Vagina (tissue), 2 donors: Measurements from ENCODE around the gene CBX2. TPM values are rescaled to one million over a fixed set of nuclear protein-coding genes. Genes with fewer than 3 reads are reported as not detected.
"Not testable (repeated sequence)": the region's sequence is repeated elsewhere in the genome, so short reads cannot be mapped to it uniquely, and the experiment has no call there.

Experiments
- DNase-seq, 2 donors: peaks; one replicate each; pipeline ENCODE4 v3.0.0-alpha.2; 2017; ENCODE audit errors: extremely low spot score in 2 of 2
- H3K27ac ChIP-seq: fragments of 200-600 bp; sonication (generic); one replicate; pipeline ENCODE4 v1.5.1; 2019
- H3K27me3 ChIP-seq: fragments of 200-600 bp; sonication (generic); one replicate; pipeline ENCODE4 v1.5.1; 2019
- H3K36me3 ChIP-seq, 2 donors: fragments of 200-600 bp; sonication (generic); one replicate each; pipeline ENCODE4 v1.5.1; 2017 to 2019
- H3K4me1 ChIP-seq: fragments of 200-600 bp; sonication (generic); one replicate; pipeline ENCODE4 v1.5.1; 2019
- H3K4me3 ChIP-seq, 2 donors: fragments of 200-600 bp; sonication (generic); 1 replicate in 1 of 2; 2 replicates in 1 of 2; pipeline ENCODE4 v1.5.1; 2016 to 2019
- H3K9me3 ChIP-seq: fragments of 200-600 bp; sonication (generic); one replicate; pipeline ENCODE4 v1.5.1; 2019
- POLR2A ChIP-seq, 2 donors: fragments of 450-650 bp; IDR thresholded peaks; one replicate each; pipeline ENCODE4 v1.6.1; 2017; ENCODE audit warnings: antibody characterized with exemption in 2 of 2, mild to moderate bottlenecking in 2 of 2, moderate library complexity in 2 of 2
- POLR2AphosphoS5 ChIP-seq, 2 donors: sonication (generic); formaldehyde crosslinking; IDR thresholded peaks; one replicate each; pipeline ENCODE4 v1.9.0; 2017; ENCODE audit warnings: antibody characterized with exemption in 2 of 2, mild to moderate bottlenecking in 2 of 2, low read depth in 1 of 2; ENCODE audit not compliant: insufficient read depth in 1 of 2
- intact Hi-C: fragments of 100-400 bp; cut with DNase I; formaldehyde crosslinking; loops from one replicate; pipeline ENCODE4 v1.15.1; 2023
- total RNA-seq: library from RNA; depleted of rRNA; stranded (reverse); fragments of >200 nt; gene quantifications from one replicate; pipeline ENCODE4 v1.2.3, GENCODE V29; 2016
- TF ChIP-seq, protein P1 (sequence below), 3 experiments: fragments of 450-650 bp in 2 of 3; fragments of 200-600 bp in 1 of 3; sonication (generic) in 1 of 3; IDR thresholded peaks; one replicate each; pipeline ENCODE4 v1.5.1; 2017 to 2019; ENCODE audit warnings: antibody characterized with exemption in 3 of 3, mild to moderate bottlenecking in 2 of 3, moderate library complexity in 2 of 3

The CBX2 gene
- total RNA-seq, 1 donor from 2014 or later = 5.6 TPM

GRCh38 chr17:79752175-79752574 is 25.8 kb upstream of the CBX2 start:
- DNase-seq = no peak
- Histone ChIP-seq H3K27ac (no peak overlapping the region), H3K36me3 (no peaks in the 10 kb centered on the region), H3K27me3 (peaks cover 4% of the 10 kb centered on the region), H3K4me1 (peaks cover 7% of the 10 kb centered on the region), H3K4me3 (no peak overlapping the region), H3K9me3 (no peaks in the 10 kb centered on the region)
- TF ChIP-seq, protein P1, sequence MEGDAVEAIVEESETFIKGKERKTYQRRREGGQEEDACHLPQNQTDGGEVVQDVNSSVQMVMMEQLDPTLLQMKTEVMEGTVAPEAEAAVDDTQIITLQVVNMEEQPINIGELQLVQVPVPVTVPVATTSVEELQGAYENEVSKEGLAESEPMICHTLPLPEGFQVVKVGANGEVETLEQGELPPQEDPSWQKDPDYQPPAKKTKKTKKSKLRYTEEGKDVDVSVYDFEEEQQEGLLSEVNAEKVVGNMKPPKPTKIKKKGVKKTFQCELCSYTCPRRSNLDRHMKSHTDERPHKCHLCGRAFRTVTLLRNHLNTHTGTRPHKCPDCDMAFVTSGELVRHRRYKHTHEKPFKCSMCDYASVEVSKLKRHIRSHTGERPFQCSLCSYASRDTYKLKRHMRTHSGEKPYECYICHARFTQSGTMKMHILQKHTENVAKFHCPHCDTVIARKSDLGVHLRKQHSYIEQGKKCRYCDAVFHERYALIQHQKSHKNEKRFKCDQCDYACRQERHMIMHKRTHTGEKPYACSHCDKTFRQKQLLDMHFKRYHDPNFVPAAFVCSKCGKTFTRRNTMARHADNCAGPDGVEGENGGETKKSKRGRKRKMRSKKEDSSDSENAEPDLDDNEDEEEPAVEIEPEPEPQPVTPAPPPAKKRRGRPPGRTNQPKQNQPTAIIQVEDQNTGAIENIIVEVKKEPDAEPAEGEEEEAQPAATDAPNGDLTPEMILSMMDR (IDR thresholded peaks at IDR 0.05) = no peak
- TF ChIP-seq POLR2A (IDR thresholded peaks at IDR 0.05) = no peak
- no peak for TF ChIP-seq POLR2AphosphoS5 (IDR thresholded peaks at IDR 0.05; ENCODE audit: insufficient read depth in 1 of 2, low read depth in 1 of 2)
- intact Hi-C loops = no loop called here

- TF ChIP-seq POLR2A (IDR thresholded peaks at IDR 0.05) (no peak), POLR2AphosphoS5 (IDR thresholded peaks at IDR 0.05; ENCODE audit: insufficient read depth in 1 of 2, low read depth in 1 of 2) (no peak)
- TF ChIP-seq, protein P1 (IDR thresholded peaks at IDR 0.05) = no peak
- intact Hi-C loops = no loop called here
- H3K4me1 ChIP-seq = no peaks in the 10 kb centered on the region
- no peaks in the 10 kb centered on the region for H3K27me3 ChIP-seq
- no peak for DNase-seq
- no peak overlapping the region for H3K27ac ChIP-seq
- H3K9me3 ChIP-seq = no peaks in the 10 kb centered on the region
- no peak overlapping the region for H3K4me3 ChIP-seq
- H3K36me3 ChIP-seq = no peaks in the 10 kb centered on the region
Observed at GRCh38 chr17:79754370-79754769, 23.6 kb upstream of the CBX2 start.

DNA sequence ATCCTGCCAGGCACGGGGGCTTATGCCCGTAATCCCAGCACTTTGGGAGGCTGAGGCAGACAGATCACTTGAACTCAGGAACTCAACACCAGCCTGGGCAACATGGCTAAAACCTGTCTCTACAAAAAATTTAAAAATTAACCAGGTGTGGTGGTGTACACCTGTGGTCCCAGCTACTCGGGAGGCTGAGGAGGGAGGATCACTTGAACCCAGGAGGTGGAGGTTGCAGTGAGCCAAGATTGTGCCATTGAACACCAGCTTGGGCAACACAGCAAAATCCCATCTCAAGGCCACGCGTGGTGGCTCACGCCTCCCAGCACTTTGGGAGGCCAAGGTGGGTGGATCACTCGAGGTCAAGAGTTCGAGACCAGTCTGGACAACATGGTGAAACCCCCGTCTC is 23.0 kb upstream of the CBX2 start:
- H3K27me3 ChIP-seq, H3K9me3 ChIP-seq, H3K4me1 ChIP-seq, H3K27ac ChIP-seq, H3K4me3 ChIP-seq, H3K36me3 ChIP-seq, DNase-seq, intact Hi-C loops: not testable (repeated sequence)

DNA sequence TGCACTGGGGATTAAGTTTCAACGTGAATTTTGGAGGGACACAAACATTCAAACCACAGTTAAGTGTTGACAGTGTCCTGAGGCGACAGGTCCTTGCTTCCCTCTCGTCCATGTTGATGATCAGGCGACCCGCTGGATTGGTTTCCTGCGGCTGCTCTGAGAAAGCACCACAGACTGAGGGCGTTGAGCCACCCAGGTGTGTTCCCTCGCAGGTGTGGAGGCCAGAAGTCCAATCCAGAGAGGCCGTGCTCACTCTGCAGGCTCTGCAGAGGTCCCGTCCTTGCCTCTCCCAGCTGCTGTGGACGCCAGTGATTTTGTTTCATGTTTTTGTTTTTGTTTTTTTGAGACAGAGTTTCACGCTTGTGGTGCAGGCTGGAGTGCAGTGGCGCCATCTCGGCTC is 22.4 kb upstream of the CBX2 start:
- Histone ChIP-seq H3K36me3 (no peaks in the 10 kb centered on the region), H3K27me3 (no peaks in the 10 kb centered on the region), H3K27ac (no peak overlapping the region), H3K4me1 (no peaks in the 10 kb centered on the region), H3K4me3 (no peak overlapping the region), H3K9me3 (no peaks in the 10 kb centered on the region)
- no peak for DNase-seq
- TF ChIP-seq POLR2AphosphoS5 (IDR thresholded peaks at IDR 0.05; ENCODE audit: insufficient read depth in 1 of 2, low read depth in 1 of 2) = no peak
- TF ChIP-seq, protein P1 (IDR thresholded peaks at IDR 0.05) = no peak
- TF ChIP-seq POLR2A (IDR thresholded peaks at IDR 0.05) = no peak
- intact Hi-C loops = no loop called here

DNA sequence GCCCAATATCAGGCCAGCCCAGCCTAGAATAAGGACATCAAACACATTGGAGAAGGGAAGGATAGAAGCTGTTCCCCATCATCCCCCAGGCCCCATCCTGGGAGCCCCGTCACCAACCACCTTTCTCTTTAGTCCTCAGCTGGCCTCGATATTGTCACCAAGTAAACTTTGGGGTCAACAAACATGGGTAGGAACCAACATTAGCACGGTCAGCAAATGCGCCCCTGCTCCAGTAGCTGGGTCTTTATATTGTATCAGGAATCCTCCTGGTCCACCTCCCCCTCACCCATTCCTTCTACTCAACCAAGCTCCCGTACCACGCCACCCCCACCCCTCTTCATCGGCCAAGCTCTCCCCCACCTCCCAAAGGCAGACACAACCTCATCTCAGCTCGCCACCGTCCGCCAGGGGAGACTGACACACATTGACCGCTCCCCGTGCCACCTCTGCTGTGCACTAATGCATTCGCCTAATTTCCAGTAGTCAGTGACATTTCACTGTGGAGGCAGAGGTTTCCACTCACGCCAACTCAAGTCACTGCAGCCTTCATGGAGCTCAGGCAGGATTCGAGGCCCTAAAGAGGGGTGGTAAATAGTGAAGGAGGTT is 20.7 kb upstream of the CBX2 start:
- no peaks in the 10 kb centered on the region for H3K36me3 ChIP-seq
- TF ChIP-seq, protein P1 (IDR thresholded peaks at IDR 0.05) = no peak
- TF ChIP-seq POLR2A (IDR thresholded peaks at IDR 0.05) (no peak), POLR2AphosphoS5 (IDR thresholded peaks at IDR 0.05; ENCODE audit: insufficient read depth in 1 of 2, low read depth in 1 of 2) (no peak)
- no peak overlapping the region for H3K27ac ChIP-seq
- DNase-seq = no peak
- no peaks in the 10 kb centered on the region for H3K27me3 ChIP-seq
- H3K9me3 ChIP-seq = no peaks in the 10 kb centered on the region
- H3K4me3 ChIP-seq = no peak overlapping the region
- H3K4me1 ChIP-seq = no peaks in the 10 kb centered on the region
- intact Hi-C loops = no loop called here
